GM18517 (cell line): Measurements from ENCODE around the gene SNX18.
A peak's percentile ranks its signal among the peaks of the same experiment; 100 is the strongest.
"Not testable (repeated sequence)": the region's sequence is repeated elsewhere in the genome, so short reads cannot be mapped to it uniquely, and the experiment has no call there.

Source experiments
- ATAC-seq: cut with Tn5 transposase; IDR thresholded peaks from one replicate; pipeline ENCODE4 v1.9.1; 2021; ENCODE audit warnings: mild to moderate bottlenecking, moderate library complexity; ENCODE audit not compliant: unreplicated experiment

Gene SNX18, protein sequence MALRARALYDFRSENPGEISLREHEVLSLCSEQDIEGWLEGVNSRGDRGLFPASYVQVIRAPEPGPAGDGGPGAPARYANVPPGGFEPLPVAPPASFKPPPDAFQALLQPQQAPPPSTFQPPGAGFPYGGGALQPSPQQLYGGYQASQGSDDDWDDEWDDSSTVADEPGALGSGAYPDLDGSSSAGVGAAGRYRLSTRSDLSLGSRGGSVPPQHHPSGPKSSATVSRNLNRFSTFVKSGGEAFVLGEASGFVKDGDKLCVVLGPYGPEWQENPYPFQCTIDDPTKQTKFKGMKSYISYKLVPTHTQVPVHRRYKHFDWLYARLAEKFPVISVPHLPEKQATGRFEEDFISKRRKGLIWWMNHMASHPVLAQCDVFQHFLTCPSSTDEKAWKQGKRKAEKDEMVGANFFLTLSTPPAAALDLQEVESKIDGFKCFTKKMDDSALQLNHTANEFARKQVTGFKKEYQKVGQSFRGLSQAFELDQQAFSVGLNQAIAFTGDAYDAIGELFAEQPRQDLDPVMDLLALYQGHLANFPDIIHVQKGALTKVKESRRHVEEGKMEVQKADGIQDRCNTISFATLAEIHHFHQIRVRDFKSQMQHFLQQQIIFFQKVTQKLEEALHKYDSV

DNA sequence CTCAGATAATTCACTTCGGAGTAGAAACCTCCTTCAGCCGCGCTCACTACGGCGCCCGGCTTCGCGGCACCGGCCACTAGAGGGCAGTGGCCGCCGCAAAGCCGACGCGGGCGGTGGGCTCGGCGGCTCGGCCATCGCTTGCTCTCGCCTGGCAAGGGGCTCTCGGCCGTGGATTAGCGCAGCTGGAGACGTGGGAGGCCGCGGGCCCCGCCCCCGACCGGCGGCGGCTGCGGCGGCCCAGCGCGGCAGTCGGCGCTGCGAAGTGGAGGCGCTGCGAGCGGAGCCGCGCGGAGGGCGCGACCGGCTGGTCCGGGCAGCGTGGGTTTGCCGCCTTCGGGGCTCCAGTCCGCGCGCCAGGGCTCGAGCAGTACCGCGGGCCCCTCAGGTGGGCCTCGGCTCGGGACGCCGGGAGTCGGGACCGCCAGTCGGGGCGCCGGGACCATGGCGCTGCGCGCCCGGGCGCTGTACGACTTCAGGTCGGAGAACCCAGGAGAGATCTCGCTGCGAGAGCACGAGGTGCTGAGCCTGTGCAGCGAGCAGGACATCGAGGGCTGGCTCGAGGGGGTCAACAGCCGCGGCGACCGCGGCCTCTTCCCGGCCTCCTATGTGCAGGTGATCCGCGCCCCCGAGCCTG, at the start of gene SNX18:
Gene SNX18, plus strand, starts transcription at position 248 of the 634 bp plus-strand sequence. Its CDS starts 194 bp downstream, at position 442.
- peak; percentile 89 for ATAC-seq

DNA sequence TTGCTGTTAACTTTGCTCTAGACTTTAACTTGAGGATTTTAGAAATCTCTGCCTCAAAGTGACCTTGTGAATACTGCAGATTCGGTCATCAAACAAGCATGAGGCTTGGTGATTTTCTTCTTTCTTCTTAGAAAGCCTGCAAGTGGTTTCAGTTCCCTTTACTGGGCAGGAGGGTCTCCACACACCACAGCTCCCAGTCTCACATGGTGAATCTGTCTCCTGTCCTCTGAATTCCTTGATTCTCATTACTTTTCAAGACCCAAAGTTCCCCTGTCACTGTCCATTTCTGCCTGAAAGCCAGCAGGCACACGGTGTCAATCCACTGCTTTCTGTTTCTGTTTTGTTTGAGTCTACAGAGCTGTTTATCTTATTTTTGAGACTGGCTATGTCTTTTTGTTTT, 47.9 kb upstream of the SNX18 start:
- ATAC-seq: no peak

DNA sequence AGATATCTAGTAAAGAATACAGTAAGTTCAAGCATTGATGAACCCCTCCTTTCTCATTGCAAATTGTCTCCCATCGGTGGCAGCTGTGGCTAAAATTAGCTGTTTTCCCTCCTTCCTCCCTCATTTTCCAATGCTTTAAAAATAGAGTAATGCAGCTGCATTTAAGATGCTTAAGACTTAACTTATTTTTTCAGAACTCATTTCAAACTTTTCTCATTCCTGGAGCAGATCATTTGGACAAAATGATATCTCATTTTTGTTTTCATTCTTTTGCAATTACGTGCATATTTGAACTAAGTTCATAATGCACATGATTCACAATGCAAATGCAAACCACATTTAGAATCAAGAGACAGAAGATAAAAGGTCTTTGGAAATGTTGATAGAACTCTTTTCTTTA, 47.4 kb upstream of the SNX18 start:
- ATAC-seq: no peak

DNA sequence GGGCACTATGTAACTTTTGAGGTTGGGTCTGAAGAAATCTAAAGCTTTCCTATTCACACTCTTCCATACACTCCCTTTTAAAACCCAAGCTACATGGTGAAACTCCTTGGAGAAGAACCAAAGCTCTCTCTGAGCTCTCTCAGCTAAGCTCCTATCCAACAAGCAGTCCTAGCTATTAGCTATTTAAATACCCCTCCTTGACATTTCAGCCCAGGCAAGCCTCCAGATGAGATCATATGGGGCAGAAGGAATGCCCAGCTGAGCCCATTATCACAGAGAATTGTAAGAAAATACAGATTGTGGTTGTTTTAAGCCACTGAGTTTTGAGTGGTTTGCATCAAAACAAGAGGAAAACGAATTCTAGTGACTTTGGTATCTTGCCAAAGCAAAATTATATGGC, 46.9 kb upstream of the SNX18 start:
- no peak for ATAC-seq

DNA sequence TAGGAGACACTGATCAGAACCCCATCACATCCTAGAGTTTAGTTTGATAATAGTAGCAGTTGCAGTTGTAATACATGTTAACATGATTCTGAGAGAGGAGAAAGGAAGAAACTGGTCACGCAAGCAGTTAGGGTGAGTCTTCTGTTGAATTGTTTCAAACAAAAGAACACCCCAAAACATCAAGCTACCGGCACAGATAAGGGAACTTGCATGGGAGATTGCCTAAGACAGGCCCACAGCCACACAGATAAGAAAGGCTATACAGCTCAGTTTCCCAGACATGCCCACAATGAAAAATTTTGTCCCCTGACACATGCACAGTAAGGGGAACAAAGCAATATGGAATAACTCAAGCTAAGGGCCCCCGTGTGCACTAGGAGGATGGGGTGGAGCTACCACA, 46.2 kb upstream of the SNX18 start:
- no peak for ATAC-seq

DNA sequence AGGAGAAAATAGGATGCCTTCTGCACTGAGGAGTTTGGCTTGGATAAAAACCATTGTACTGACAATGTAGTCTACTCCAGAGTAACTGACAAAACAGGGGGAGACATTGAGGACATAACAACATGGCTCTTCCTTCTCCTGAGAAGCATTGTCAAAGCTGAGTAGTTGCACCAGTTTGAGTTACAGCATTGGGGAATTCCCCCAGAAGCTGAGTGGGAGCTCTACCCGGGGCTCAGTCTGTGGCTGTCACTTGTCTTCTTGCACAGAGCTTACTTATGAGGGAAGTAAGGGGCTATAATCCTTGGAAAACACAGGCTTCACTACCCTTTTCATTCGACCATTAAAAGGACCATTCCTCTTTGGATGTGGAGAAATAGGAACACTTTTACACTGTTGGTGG, 40.9 kb upstream of the SNX18 start:
- no peak for ATAC-seq

DNA sequence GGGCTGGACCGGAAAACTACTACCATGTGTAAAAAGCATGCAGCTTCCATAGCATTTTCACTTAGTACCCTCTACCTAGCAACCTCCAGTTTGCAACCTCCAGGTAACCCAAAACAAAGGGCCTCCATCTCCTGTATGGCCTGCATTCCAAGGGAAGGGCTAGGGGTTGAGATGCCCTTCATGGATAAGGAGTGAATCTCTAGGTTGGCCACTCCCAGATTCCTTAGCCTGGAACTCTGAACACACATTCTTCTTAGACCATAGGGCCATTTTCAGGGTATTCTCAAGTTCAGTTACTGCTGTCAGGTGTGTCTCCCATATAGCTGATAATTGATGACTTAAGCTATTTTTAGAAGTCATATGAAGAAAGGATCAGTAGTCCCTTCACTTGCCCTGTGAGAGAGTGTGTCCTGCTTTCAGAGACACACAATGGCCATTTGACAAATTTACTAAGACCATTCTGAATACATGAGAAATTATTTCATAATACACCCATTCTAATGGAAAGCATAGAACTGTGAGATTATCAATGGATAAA, 39.5 kb upstream of the SNX18 start:
- no peak for ATAC-seq

DNA sequence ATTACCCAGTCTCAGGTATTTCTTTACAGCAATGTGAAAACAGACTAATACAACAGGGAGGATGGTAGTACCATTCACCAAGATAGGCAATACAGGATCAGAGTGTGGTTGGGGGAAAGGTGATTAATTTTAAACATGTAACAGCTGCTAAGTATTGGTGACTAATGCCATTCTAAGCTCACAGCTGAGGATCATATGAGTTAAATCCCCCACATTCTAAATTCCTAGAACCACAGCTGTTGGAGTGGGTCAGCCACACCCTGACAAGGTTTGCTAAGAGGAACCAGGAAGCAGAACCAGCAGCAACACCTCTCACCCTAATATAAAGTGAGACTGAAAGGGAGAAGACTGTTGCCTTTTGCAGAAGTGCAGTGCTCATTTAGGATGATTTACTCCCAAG, 37.3 kb upstream of the SNX18 start:
- no peak for ATAC-seq

DNA sequence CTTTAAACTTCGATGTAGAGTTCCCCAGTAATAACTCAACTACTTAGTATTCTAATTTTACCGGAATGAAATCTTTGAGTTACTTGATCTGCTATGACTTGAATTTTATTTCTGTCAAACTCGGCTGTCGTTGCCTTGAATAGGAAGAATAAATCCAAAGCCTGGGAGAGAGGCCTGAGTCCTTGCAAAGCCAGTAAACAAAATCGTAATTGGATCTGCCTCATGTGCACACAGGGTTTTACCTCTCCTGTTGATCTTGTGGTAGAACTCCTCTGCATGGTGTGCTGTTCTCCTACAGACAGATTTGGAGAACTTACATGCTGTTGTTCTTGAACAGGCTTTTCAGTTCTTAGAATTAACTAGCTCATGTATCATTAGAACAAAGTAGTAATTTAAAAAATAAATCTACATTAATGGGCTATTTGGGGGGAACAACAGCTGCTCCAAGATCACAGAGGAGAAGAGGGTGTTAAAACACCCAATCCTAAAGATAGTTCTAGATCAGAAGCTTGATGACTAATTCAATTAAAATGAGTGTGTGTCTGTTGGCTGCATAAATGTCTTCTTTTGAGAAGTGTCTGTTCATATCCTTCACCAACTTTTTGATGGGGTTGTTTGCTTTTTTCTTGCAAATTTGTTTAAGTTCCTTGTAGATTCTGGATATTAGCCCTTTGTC, 33.2 kb upstream of the SNX18 start:
- ATAC-seq: no peak

DNA sequence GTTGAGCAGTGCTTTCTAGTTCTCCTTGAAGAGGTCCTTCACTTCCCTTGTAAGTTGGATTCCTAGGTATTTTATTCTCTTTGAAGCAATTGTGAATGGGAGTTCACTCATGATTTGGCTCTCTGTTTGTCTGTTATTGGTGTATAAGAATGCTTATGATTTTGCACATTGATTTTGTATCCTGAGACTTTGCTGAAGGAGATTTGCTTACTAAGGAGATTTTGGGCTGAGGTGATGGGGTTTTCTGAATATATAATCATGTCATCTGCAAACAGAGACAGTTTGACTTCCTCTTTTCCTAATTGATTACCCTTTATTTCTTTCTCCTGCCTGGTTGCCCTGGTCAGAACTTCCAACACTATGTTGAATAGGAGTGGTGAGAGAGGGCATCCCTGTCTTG, 31.9 kb upstream of the SNX18 start:
- ATAC-seq: not testable (repeated sequence)

DNA sequence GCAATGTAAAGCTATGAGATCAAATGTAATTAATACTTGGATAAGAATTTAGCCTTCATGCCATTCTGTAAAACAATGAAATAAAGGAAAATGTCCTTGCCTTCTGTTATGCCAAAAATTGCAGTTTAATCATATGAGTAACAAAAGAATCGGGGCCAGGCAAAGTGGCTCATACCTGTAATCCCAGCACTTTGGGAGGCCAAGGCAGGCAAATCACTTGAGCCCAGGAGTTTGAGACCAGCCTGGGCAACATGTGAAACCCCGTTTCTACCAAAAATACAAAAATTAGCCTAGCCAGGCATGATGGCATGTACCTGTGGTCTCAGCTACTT, 27.9 kb upstream of the SNX18 start:
- not testable (repeated sequence) for ATAC-seq

DNA sequence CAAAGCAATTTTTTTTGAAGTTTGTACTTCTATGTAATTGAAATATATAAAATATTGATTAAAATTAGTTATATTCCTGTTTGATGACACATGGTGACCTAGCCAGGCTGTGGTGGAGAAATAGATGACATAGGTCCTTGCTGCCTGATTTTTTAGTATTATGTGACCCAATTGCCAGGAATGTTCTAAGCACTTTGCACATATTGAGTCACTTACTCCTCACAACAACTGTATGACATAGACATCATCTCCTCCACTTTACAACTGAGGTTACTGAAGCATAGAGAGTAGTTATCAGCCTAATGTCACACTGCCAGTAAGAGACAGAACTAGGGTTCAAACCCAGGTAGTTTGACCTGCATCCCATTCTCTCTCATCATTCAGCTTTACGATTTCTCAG, 26.2 kb upstream of the SNX18 start:
- no peak for ATAC-seq

DNA sequence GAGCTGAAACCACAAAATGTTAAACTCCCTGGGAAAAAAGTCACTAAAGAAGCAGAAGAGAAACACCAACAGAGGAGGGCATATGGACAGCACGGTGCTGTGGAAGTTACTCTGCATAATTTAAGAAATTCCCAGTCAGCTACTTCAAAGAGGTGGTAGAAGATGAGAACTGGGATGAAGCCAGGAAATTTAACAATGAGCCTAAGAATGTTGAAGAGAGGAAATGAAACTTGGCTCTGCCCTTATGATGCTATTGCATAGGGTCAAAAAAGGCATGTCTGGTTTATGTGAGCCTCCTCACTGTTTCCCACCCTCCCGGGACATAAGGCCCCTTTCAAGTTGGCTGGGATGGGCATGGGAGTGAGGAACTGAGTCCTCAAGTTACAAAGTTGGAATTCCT, 25.4 kb upstream of the SNX18 start:
- no peak for ATAC-seq

DNA sequence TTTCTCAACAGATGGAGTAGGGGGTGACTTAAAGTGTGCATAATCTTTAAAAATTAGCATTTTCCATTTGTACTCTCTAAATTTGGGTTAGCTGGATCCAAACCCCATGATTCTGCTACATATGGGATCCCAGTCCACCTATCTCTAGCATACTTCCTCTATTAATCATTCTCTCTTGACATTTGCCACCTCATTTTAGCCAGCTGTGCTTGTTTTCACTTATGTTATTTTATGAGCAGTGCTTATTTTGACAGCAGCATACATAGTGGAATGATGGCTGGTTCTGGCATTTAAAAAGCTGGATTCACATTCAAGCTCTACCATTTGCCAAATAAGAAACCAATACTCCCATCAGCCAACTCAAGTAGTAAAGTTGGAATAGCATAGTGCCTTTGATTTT, 22.5 kb upstream of the SNX18 start:
- no peak for ATAC-seq

DNA sequence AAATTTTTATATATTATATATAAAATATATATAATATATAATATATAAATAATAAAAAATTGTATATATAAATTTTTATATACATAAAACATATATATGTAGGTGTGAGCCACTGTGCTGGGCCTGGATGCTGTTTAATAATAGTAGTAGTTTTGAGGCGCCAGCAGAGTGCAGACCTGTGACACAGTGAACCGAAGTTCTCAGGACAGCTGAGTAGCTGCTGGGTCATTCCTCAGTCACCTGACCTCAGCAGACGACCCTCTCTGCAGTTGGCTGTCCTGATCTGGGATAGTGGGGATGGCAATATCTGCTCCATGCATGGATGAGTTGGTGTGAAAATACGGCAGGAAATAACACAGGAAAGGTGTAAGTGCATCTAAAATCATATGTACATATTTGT, 3.3 kb upstream of the SNX18 start:
- no peak for ATAC-seq

DNA sequence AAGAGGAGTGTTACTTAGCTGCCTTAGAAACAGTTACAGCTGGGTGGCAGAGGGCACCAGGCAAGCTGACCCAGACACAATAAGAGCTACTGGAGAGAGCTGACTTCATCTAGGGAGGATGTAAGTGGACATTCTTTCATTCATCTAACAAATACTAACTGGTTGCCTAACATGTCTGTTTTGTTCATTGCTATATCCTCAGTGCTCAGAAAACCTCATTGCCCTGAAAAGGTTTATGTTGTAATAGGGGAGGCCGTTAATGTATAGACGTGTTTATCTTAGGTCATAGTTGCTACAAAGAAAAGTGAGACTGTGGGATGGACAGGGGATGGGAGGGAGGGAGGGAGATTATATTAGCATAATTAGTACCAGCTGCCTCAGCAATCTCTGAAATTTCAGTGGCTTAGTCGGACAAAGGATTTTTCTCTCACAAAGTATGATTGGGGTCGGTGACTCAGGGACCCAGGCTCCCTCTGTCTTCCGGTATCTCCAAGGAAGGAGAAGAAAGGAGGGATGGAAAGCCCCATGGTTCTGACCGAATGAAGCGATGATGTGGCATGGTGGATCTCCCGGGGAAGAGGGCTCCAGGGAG, 2.6 kb upstream of the SNX18 start:
- ATAC-seq: no peak

DNA sequence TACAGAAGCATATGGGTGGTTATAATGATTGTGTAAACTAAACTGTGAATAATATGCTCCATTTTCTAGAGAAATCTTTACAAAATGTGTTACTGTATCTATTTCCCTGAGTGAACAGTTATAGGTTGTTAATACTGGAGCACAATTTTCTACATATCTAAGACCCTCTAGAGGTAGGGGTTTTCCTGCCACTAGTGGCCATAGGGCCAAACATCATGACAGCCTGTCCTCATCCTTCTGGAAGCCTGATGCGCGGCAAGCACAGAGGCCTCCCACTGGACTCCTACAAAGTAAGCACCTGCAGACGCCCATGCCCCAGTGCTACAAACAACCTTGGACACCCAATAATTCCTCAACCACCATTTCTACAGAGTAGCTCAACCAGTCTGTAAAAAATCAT, 1.9 kb upstream of the SNX18 start:
- no peak for ATAC-seq

DNA sequence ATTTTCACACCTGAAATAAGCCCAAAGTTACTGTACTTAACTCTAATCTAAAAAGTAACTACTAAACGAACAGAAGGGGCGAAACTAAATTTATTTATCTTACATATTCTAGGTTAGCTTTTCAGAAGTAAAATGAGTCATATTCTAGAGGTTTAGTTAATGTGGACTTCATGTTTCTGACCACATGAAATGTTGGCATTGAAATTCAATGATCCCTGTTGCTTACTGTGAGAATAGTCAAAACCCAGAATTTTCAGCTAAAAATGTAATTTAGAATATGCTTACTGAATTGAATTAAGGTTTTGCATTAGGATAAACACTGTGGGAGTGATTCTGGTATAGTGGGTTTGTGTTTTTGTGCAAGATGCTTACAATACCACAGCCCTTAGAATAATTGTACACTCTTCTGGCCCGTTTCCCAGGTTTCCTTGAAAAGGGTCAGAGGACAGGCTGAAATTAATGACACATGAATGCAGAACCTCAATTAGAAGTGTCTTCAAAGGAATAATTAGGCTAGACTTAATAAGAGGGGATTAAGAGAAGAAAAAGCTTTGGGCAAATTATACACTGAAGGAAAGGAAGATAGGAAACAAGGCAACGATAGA, 1.4 kb upstream of the SNX18 start:
- ATAC-seq: no peak

DNA sequence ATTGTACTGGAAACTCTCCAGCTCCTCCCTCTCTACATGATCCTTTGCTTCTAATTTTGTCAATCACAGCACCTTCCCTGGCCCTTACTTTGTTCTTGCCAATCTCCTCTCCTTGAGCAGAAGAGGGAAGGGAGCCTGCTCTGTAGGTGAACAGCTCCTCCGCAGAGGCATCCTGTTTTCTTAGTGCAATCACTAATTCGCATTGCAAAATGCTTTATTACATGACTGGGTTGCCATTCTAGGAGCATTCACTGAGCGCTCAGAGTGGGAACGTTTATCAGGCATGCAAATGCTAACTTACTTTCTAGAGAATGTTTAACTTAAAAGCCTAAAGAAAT, 416 bp upstream of the SNX18 start:
- peak; percentile 7 for ATAC-seq

DNA sequence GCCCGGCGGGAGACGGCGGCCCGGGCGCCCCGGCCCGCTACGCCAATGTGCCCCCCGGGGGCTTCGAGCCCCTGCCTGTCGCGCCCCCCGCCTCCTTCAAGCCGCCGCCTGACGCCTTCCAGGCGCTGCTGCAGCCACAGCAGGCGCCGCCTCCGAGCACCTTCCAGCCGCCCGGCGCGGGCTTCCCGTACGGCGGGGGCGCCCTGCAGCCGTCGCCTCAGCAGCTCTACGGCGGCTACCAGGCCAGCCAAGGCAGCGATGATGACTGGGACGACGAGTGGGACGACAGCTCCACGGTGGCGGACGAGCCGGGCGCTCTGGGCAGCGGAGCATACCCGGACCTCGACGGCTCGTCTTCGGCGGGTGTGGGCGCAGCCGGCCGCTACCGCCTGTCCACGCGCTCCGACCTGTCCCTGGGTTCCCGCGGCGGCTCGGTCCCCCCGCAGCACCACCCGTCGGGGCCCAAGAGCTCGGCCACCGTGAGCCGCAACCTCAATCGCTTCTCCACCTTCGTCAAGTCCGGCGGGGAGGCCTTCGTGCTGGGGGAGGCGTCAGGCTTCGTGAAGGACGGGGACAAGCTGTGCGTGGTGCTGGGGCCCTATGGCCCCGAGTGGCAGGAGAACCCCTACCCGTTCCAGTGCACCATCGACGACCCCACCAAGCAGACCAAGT, 723 bp downstream of the SNX18 start:
- peak; percentile 6 for ATAC-seq
